Duodenal mucosa (tissue), 2 donors: Measurements from ENCODE around the gene CCNY.

Source experiments
- H3K27ac ChIP-seq: one replicate; pipeline ENCODE4 v1.7.0; 2013; ENCODE audit warnings: low read depth, low read length
- H3K27me3 ChIP-seq, 2 donors: one replicate each; pipeline ENCODE4 v1.7.0; 2013; ENCODE audit warnings: low read length in 2 of 2, control low read depth in 1 of 2; ENCODE audit not compliant: insufficient read depth in 2 of 2, control insufficient read depth in 1 of 2
- H3K36me3 ChIP-seq, 2 donors: one replicate each; pipeline ENCODE4 v1.7.0; 2013; ENCODE audit warnings: low read length in 2 of 2, control low read depth in 1 of 2; ENCODE audit not compliant: insufficient read depth in 2 of 2, control insufficient read depth in 1 of 2
- H3K4me1 ChIP-seq, 2 donors: one replicate each; pipeline ENCODE4 v1.7.0; 2013; ENCODE audit warnings: low read length in 2 of 2, control low read depth in 1 of 2; ENCODE audit not compliant: insufficient read depth in 2 of 2, control insufficient read depth in 1 of 2
- H3K4me3 ChIP-seq, 2 donors: one replicate each; pipeline ENCODE4 v1.7.0; 2013; ENCODE audit warnings: low read length in 2 of 2, low read depth in 1 of 2
- H3K9ac ChIP-seq, 2 donors: one replicate each; pipeline ENCODE4 v1.7.0; 2013; ENCODE audit warnings: low read length in 2 of 2, low read depth in 1 of 2
- H3K9me3 ChIP-seq, 2 donors: one replicate each; pipeline ENCODE4 v1.7.0; 2013; ENCODE audit warnings: low read length in 2 of 2, control low read depth in 1 of 2; ENCODE audit not compliant: control insufficient read depth in 1 of 2

CCNY gene

GRCh38 chr10:35470248-35470924, 134.1 kb downstream of the CCNY start:
- Histone ChIP-seq H3K9me3 (no peaks in the 10 kb centered on the region), H3K27ac (no peak overlapping the region), H3K36me3 (no peaks in the 10 kb centered on the region), H3K9ac (no peak overlapping the region), H3K27me3 (no peaks in the 10 kb centered on the region), H3K4me3 (no peak overlapping the region), H3K4me1 (peaks cover 16% of the 10 kb centered on the region in 2 donors)

GRCh38 chr10:35470925-35471315, 134.6 kb downstream of the CCNY start:
- no peaks in the 10 kb centered on the region for H3K9me3 ChIP-seq
- peaks cover 11 to 15% of the 10 kb centered on the region in 2 donors for H3K4me1 ChIP-seq
- no peaks in the 10 kb centered on the region for H3K36me3 ChIP-seq
- no peaks in the 10 kb centered on the region for H3K27me3 ChIP-seq
- no peak overlapping the region for H3K4me3 ChIP-seq
- H3K9ac ChIP-seq, result no peak overlapping the region
- no peak overlapping the region for H3K27ac ChIP-seq

GRCh38 chr10:35471435-35471834, 135.1 kb downstream of the CCNY start:
- Histone ChIP-seq H3K36me3 (no peaks in the 10 kb centered on the region), H3K27ac (no peak overlapping the region), H3K4me1 (peaks cover 6 to 10% of the 10 kb centered on the region in 2 donors), H3K4me3 (no peak overlapping the region), H3K27me3 (no peaks in the 10 kb centered on the region), H3K9ac (no peak overlapping the region), H3K9me3 (no peaks in the 10 kb centered on the region)

- no peak overlapping the region for H3K27ac ChIP-seq
- H3K4me3 ChIP-seq, result no peak overlapping the region
- H3K9me3 ChIP-seq, result no peaks in the 10 kb centered on the region
- no peak overlapping the region for H3K9ac ChIP-seq
- no peaks in the 10 kb centered on the region for H3K27me3 ChIP-seq
- no peaks in the 10 kb centered on the region for H3K36me3 ChIP-seq
- H3K4me1 ChIP-seq, result no peaks in the 10 kb centered on the region
Measured at GRCh38 chr10:35480142-35480541, 143.8 kb downstream of the CCNY start.

- Histone ChIP-seq H3K27ac (no peak overlapping the region), H3K4me1 (no peaks in the 10 kb centered on the region), H3K27me3 (no peaks in the 10 kb centered on the region), H3K9me3 (no peaks in the 10 kb centered on the region), H3K36me3 (peaks cover 0 to 4% of the 10 kb centered on the region in 2 donors), H3K9ac (no peak overlapping the region), H3K4me3 (no peak overlapping the region)
Measured at GRCh38 chr10:35481413-35481812, 145.1 kb downstream of the CCNY start.

GRCh38 chr10:35486297-35486990, 150.1 kb downstream of the CCNY start:
- Histone ChIP-seq H3K9ac (no peak overlapping the region), H3K9me3 (no peaks in the 10 kb centered on the region), H3K4me3 (no peak overlapping the region), H3K27me3 (no peaks in the 10 kb centered on the region), H3K27ac (no peak overlapping the region), H3K4me1 (peaks cover 8 to 10% of the 10 kb centered on the region in 2 donors), H3K36me3 (peaks cover 4 to 7% of the 10 kb centered on the region in 2 donors)

- Histone ChIP-seq H3K4me3 (no peak overlapping the region), H3K36me3 (peaks cover 4 to 7% of the 10 kb centered on the region in 2 donors)
Measured at GRCh38 chr10:35487336-35488034, 151.2 kb downstream of the CCNY start.

GRCh38 chr10:35488228-35488627, 151.9 kb downstream of the CCNY start:
- peaks cover 4 to 7% of the 10 kb centered on the region in 2 donors for H3K36me3 ChIP-seq
- H3K9me3 ChIP-seq, result no peaks in the 10 kb centered on the region
- no peak overlapping the region for H3K27ac ChIP-seq
- H3K4me3 ChIP-seq, result no peak overlapping the region
- peaks cover 20% of the 10 kb centered on the region in 2 donors for H3K4me1 ChIP-seq
- no peaks in the 10 kb centered on the region for H3K27me3 ChIP-seq
- no peak overlapping the region for H3K9ac ChIP-seq

More at GRCh38 chr10:35487336-35488034, 151.2 kb downstream of the CCNY start:
- Histone ChIP-seq H3K4me1 (peaks cover 13% of the 10 kb centered on the region in 2 donors), H3K9me3 (no peaks in the 10 kb centered on the region), H3K27me3 (no peaks in the 10 kb centered on the region), H3K27ac (no peak overlapping the region), H3K9ac (no peak overlapping the region)

GRCh38 chr10:35492386-35493195, 156.3 kb downstream of the CCNY start:
- Histone ChIP-seq H3K4me1 (peaks cover 47 to 48% of the 10 kb centered on the region in 2 donors), H3K36me3 (no peaks in the 10 kb centered on the region), H3K27me3 (no peaks in the 10 kb centered on the region), H3K9me3 (no peaks in the 10 kb centered on the region), H3K4me3 (no peak overlapping the region), H3K27ac (no peak overlapping the region), H3K9ac (no peak overlapping the region)
